Stimulated activated CD8-positive, alpha-beta memory T cell treated with anti-CD3 and anti-CD28 coated beads, Interleukin-15, amount 100 ng/mL, for 24 hours (primary cell): ENCODE measurements around the gene MKRN1.
"Not testable (repeated sequence)": the region's sequence is repeated elsewhere in the genome, so short reads cannot be mapped to it uniquely, and the experiment has no call there.

ENCODE experiments used
- DNase-seq: peaks from one replicate; pipeline ENCODE4 v3.0.0-alpha.2; 2020; ENCODE audit warnings: low read depth

Gene MKRN1

DNA sequence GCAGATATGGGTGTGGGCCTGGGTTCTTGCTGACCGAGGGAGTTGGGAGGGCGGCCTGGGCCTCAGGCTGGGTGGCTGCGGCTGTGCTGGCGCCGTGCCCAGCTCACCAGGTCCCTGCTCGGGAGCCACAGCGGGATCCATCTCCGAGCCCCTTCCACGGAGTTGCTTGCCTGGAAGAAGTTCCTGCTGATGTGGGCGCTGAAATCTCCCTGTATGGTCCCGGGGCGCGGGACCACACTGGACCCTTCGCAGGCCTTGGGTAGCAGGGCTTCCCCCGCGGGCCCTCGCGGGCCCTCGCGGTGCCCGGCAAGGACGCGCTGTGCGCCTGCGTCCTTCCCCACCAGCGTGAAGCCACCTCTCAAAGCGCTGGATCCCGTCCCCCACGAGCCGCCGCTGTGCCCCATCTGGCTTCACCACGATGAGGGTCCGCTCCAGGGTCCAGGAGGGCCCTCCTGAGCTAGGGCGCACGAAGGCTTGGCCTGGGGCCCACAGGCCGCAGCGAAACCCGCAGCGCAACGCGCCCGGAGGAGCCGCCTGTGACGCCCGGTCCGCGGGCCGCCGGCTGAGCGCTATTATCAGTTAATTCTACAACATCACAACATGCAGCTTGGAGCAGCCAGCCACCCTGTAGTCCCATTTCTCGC, 43.9 kb downstream of the MKRN1 start:
- DNase-seq: no peak

- no peak for DNase-seq
Measured at GRCh38 chr7:140433396-140433795, 45.9 kb downstream of the MKRN1 start.

GRCh38 chr7:140426130-140426529, 53.2 kb downstream of the MKRN1 start:
- no peak for DNase-seq

GRCh38 chr7:140425718-140426117, 53.6 kb downstream of the MKRN1 start:
- no peak for DNase-seq

- DNase-seq: no peak
Measured at GRCh38 chr7:140423501-140423900, 55.8 kb downstream of the MKRN1 start.

DNA sequence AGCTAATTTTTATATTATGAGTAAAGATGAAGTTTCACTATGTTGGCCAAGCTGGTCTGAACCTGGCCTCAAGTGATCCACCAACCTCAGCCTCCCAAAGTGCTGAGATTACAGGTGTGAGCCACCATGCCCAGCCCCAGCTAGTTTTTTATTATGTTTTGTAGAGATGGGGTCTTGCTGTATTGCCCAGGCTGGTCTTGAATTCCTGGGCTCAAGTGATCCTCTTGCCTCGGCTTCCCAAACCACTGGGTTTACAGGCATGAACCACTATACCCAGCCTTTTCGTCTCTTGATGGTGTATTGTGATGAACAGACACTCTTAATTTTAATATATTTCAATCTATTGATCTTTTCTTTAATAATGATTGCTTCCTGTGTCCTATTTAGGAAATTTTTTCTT, 57.8 kb downstream of the MKRN1 start:
- no peak for DNase-seq

DNA sequence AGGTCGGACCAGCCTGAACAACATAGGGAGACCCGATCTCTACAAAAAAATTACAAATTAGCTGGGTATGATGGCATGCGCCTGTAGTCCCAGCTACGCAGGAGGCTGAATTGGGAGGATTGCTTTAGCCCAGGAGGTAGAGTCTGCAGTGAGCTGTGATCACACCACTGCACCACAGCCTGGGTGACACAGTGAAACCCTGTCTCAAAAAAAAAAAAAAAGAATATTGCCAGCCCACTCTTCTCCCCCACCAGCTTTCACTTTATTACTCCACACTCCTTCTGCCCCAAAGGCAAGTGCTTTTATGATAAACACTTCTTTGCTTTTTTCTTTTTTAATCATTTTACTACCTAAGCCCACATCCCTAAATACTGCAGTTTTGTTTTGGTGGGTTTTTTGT, 60.7 kb downstream of the MKRN1 start:
- DNase-seq: no peak

- DNase-seq: not testable (repeated sequence)
Measured at GRCh38 chr7:140418156-140418472, 61.2 kb downstream of the MKRN1 start.

- no peak for DNase-seq
Measured at GRCh38 chr7:140417456-140418155, 61.7 kb downstream of the MKRN1 start.

DNA sequence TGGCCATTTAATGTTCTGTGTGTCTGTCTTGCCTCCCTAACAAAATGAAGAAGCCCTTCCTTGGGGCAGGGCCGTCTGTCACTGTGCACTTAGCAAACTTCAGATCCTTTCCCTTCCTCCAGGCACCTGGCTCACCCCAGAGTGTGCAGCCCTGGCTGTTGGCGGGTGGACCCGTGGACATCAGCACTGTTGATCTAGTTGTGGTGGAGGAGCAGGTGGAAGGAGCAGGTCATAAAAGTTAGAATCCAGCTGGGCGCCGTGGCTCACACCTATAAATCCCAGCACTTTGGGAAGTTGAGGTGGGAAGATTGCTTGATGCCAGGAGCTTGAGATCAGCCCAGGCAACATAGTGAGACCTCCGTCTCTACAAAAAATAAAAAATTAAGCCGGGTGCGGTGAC, 62.7 kb downstream of the MKRN1 start:
- DNase-seq: no peak

- not testable (repeated sequence) for DNase-seq
Measured at GRCh38 chr7:140415816-140416215, 63.5 kb downstream of the MKRN1 start.

DNA sequence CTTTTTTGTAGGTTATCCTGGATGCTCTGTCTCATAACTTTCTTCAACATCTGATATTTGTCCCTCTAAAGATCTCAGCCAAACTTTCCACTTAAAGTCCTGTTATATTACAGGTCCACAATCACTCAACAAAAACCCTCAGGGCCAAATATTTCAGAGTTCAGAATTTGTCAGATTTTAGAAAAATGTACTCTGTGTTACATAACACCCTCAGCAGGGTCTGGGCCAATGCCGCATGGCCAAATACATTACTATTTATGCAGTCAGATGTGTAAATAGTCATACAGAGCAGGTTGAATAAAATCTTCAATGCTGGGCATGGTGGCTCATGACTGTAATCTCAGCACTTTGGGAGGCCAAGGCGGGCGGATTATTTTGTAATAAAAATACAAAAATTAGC, 63.9 kb downstream of the MKRN1 start:
- no peak for DNase-seq

DNA sequence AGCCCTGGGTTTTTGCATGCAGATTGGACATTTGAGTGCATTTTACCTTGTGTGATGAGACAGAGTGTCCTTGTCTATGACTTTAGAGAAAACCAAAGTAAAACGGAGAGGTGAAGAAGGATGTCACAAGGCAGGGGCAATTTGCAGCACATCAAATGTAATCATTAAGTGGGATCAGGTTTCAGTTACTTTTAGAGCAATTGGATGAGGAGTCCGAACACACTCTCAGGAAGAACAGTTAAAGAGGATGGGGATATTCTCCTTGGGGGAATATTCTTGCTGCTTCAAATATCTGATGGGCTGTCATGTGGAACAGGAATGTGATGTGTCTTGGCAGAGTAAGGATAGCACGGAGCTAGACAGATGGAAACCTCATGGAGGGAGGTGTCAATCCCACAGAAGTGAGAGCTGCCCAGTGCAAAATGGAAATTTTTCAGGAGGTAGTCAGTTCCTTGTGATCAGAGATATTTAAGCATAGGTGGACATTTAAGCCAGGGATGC, 74.7 kb downstream of the MKRN1 start:
- DNase-seq: no peak

- DNase-seq: no peak
Measured at GRCh38 chr7:140403878-140404564, 75.3 kb downstream of the MKRN1 start, which contains the start of gene RAB19. Gene RAB19 (plus strand): TSS chr7:140404058. CDS start chr7:140407647, 3,589 bp downstream.
